Endodermal cell (in vitro differentiated cells): ENCODE results near the gene GPC3. TPM values are rescaled to one million over a fixed set of nuclear protein-coding genes. Genes with fewer than 3 reads are reported as not detected.

ENCODE experiments used
- DNase-seq: peaks from one replicate; pipeline ENCODE4 v3.0.0-alpha.2; 2017
- H3K27ac ChIP-seq: 2 replicates; pipeline ENCODE4 v1.5.1; 2013; ENCODE audit warnings: mild to moderate bottlenecking, low read depth, low read length, moderate library complexity
- H3K27me3 ChIP-seq: 2 replicates; pipeline ENCODE4 v1.6.1; 2013; ENCODE audit warnings: mild to moderate bottlenecking, low read length, moderate library complexity; ENCODE audit not compliant: insufficient read depth, control insufficient read depth, poor library complexity, severe bottlenecking
- H3K36me3 ChIP-seq: 2 replicates; pipeline ENCODE4 v1.7.0; 2013; ENCODE audit warnings: mild to moderate bottlenecking, low read length, moderate library complexity; ENCODE audit not compliant: control insufficient read depth, insufficient read depth
- H3K4me1 ChIP-seq: one replicate; pipeline ENCODE4 v1.7.0; 2013; ENCODE audit warnings: low read length; ENCODE audit not compliant: control insufficient read depth, insufficient read depth
- H3K4me3 ChIP-seq: 2 replicates; pipeline ENCODE4 v1.5.1; 2013; ENCODE audit warnings: mild to moderate bottlenecking, low read length, moderate library complexity
- H3K9ac ChIP-seq: 2 replicates; pipeline ENCODE4 v1.6.1; 2013; ENCODE audit warnings: mild to moderate bottlenecking, low read length, moderate library complexity; ENCODE audit not compliant: poor library complexity, severe bottlenecking; ENCODE audit errors: extremely low read depth
- H3K9me3 ChIP-seq: 2 replicates; pipeline ENCODE4 v1.6.1; 2013; ENCODE audit warnings: mild to moderate bottlenecking, low read length, moderate library complexity; ENCODE audit not compliant: control insufficient read depth
- H3K27ac Mint-ChIP-seq: 2 replicates; pipeline ENCODE4 v1.8.0; 2020; ENCODE audit warnings: mixed read lengths
- H3K27me3 Mint-ChIP-seq: 2 replicates; pipeline ENCODE4 v1.8.0; 2021; ENCODE audit warnings: mild to moderate bottlenecking, mixed read lengths; ENCODE audit not compliant: insufficient read depth
- H3K36me3 Mint-ChIP-seq: 2 replicates; pipeline ENCODE4 v1.8.0; 2020; ENCODE audit warnings: low read depth, mixed read lengths
- H3K4me1 Mint-ChIP-seq: 2 replicates; pipeline ENCODE4 v1.8.0; 2020; ENCODE audit warnings: mixed read lengths
- H3K4me3 Mint-ChIP-seq: 2 replicates; pipeline ENCODE4 v1.8.0; 2020; ENCODE audit warnings: mild to moderate bottlenecking, moderate library complexity, mixed read lengths
- H3K9me3 Mint-ChIP-seq: 2 replicates; pipeline ENCODE4 v1.8.0; 2020; ENCODE audit warnings: mild to moderate bottlenecking, mixed read lengths
- WGBS, 2 experiments: methylation state at CpG; one replicate each; pipeline versions ENCODE4 v1.1.5 to v1.1.7; 2013; ENCODE audit warnings: missing lambda C conversion rate in 2 of 2, mixed read lengths in 1 of 2; ENCODE audit not compliant: insufficient coverage in 1 of 2, insufficient read length in 1 of 2; 5-methylcytosine and 5-hydroxymethylcytosine counted together
- total RNA-seq, 2 donors: library from RNA; stranded (reverse); fragmentation: NEBNext Ultra II Directional in 1 of 2; extraction: Animal tissue kit (Norgen Biotek cat#: 25700) in 1 of 2; gene quantifications; 2 replicates in 1 of 2; 3 replicates in 1 of 2; pipeline ENCODE4 v1.2.1, GENCODE V29; 2021
- TF ChIP-seq, protein P1 (sequence below): fragments of 200-600 bp; sonication (generic); conservative IDR thresholded peaks from 2 replicates; pipeline ENCODE4 v1.5.0; 2021; ENCODE audit warnings: antibody characterized with exemption, mild to moderate bottlenecking

Gene GPC3
- total RNA-seq, 2 donors from 2014 or later = 39.5 to 125 TPM

- peaks cover 22% of the 10 kb centered on the region for H3K27me3 ChIP-seq
- Mint-ChIP-seq H3K4me3 (no peak overlapping the region), H3K4me1 (peaks cover 5% of the 10 kb centered on the region), H3K27ac (no peak overlapping the region), H3K27me3 (peaks cover 16% of the 10 kb centered on the region), H3K36me3 (peaks cover 17% of the 10 kb centered on the region), H3K9me3 (peaks cover 27% of the 10 kb centered on the region)
- TF ChIP-seq, protein P1, sequence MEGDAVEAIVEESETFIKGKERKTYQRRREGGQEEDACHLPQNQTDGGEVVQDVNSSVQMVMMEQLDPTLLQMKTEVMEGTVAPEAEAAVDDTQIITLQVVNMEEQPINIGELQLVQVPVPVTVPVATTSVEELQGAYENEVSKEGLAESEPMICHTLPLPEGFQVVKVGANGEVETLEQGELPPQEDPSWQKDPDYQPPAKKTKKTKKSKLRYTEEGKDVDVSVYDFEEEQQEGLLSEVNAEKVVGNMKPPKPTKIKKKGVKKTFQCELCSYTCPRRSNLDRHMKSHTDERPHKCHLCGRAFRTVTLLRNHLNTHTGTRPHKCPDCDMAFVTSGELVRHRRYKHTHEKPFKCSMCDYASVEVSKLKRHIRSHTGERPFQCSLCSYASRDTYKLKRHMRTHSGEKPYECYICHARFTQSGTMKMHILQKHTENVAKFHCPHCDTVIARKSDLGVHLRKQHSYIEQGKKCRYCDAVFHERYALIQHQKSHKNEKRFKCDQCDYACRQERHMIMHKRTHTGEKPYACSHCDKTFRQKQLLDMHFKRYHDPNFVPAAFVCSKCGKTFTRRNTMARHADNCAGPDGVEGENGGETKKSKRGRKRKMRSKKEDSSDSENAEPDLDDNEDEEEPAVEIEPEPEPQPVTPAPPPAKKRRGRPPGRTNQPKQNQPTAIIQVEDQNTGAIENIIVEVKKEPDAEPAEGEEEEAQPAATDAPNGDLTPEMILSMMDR = no peak
- no peak overlapping the region for H3K27ac ChIP-seq
- no peaks in the 10 kb centered on the region for H3K9me3 ChIP-seq
- H3K9ac ChIP-seq = no peak overlapping the region
- H3K4me3 ChIP-seq = no peak overlapping the region
- WGBS, 2 experiments = 80% methylated on average over 1 of the region's 1 CpG; no CpG with 5 or more reads in 1 of the 2 experiments
- H3K36me3 ChIP-seq = no peaks in the 10 kb centered on the region
- H3K4me1 ChIP-seq = no peaks in the 10 kb centered on the region
- DNase-seq = no peak
Measured at GRCh38 chrX:133868682-133869081, 116.7 kb downstream of the GPC3 start.

DNA sequence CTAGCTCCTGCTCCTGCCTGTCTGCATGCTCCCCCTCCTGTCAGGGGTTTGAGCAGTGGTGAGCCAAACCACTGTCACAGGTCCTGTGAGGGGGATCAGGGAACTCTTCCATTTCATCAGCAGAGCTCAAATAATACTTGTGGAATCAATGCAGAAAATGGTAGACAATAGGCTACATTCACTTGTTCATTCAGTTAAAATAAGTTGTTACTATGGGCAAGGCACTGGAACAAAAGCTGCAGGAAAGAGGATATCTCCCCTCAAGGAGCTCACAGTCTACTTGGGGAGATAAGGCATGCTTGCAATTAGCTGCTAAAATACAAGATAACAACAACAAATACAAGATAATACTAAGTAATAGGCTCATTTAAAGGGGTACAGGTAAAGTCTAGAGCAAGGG lies 117.1 kb downstream of the GPC3 start:
- Histone ChIP-seq H3K9ac (no peak overlapping the region), H3K27me3 (peaks cover 22% of the 10 kb centered on the region), H3K9me3 (no peaks in the 10 kb centered on the region), H3K4me3 (no peak overlapping the region), H3K4me1 (no peaks in the 10 kb centered on the region), H3K36me3 (no peaks in the 10 kb centered on the region), H3K27ac (no peak overlapping the region)
- peaks cover 27% of the 10 kb centered on the region for H3K9me3 Mint-ChIP-seq
- H3K36me3 Mint-ChIP-seq = peaks cover 17% of the 10 kb centered on the region
- DNase-seq = no peak
- peaks cover 16% of the 10 kb centered on the region for H3K27me3 Mint-ChIP-seq
- TF ChIP-seq, protein P1 = no peak
- H3K4me1 Mint-ChIP-seq = peaks cover 1% of the 10 kb centered on the region
- no peak overlapping the region for H3K27ac Mint-ChIP-seq
- no peak overlapping the region for H3K4me3 Mint-ChIP-seq

DNA sequence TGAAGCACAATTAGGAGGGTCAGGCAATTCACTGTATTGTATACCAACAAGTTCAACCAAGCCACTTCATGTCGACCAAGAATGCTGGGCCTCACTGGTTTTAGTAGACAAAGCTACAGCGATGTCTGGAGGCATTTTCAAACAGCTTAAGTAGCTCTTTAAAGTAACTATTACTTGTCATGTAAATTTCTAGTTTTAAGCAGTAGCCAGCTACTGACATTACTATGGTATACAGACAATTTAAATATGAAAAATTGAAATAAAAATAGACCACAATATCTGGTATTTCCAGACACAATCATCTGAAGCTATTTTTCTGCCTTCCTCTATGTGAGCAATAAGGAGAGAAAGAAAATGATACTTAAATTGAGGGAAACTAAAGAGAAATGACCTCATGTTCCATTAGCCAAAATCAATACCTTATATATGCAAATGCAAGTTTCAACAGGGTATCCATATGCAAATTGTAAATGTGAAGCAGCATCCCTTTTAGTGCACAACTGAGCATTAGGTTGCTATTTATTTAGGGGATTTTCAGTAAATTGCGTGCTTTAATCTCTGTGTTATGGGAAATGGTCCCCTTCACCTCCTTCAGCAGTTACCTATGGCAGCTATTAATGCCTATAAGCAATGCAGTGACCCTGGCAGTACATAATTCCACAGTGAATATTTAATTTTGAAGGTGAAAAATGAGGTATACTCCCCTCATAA lies 119.5 kb downstream of the GPC3 start:
- WGBS, 2 experiments = 48% methylated on average over 3 of the region's 3 CpGs; no CpG with 5 or more reads in 1 of the 2 experiments
- no peaks in the 10 kb centered on the region for H3K36me3 ChIP-seq
- no peaks in the 10 kb centered on the region for H3K4me1 ChIP-seq
- H3K9me3 ChIP-seq = no peaks in the 10 kb centered on the region
- H3K27ac ChIP-seq = no peak overlapping the region
- no peak for DNase-seq
- peaks cover 27% of the 10 kb centered on the region for H3K9me3 Mint-ChIP-seq
- H3K27me3 Mint-ChIP-seq = peaks cover 12% of the 10 kb centered on the region
- TF ChIP-seq, protein P1 = no peak
- H3K9ac ChIP-seq = no peak overlapping the region
- H3K4me3 Mint-ChIP-seq = no peak overlapping the region
- no peak overlapping the region for H3K4me3 ChIP-seq
- H3K27ac Mint-ChIP-seq = no peak overlapping the region
- H3K36me3 Mint-ChIP-seq = peaks cover 30% of the 10 kb centered on the region
- peaks cover 10% of the 10 kb centered on the region for H3K27me3 ChIP-seq
- no peaks in the 10 kb centered on the region for H3K4me1 Mint-ChIP-seq
